GM21529 (cell line): Measurements from ENCODE around the gene GCNT1.
"Not testable (repeated sequence)": the region's sequence is repeated elsewhere in the genome, so short reads cannot be mapped to it uniquely, and the experiment has no call there.

Experiments used
- ATAC-seq: cut with Tn5 transposase; IDR thresholded peaks from one replicate; pipeline ENCODE4 v1.9.1; 2021; ENCODE audit not compliant: unreplicated experiment

Gene GCNT1

GRCh38 chr9:76441551-76442322, 17.2 kb upstream of the GCNT1 start:
- ATAC-seq, result peak; percentile 61

GRCh38 chr9:76443887-76444286, 15.1 kb upstream of the GCNT1 start:
- ATAC-seq, result no peak

- ATAC-seq, result no peak
Measured at GRCh38 chr9:76444322-76444929, 14.6 kb upstream of the GCNT1 start.

- ATAC-seq, result no peak
Measured at GRCh38 chr9:76445976-76446375, 13.0 kb upstream of the GCNT1 start.

GRCh38 chr9:76448501-76448900, 10.5 kb upstream of the GCNT1 start:
- ATAC-seq, result no peak

- ATAC-seq, result no peak
Measured at GRCh38 chr9:76451234-76451633, 7.7 kb upstream of the GCNT1 start.

DNA sequence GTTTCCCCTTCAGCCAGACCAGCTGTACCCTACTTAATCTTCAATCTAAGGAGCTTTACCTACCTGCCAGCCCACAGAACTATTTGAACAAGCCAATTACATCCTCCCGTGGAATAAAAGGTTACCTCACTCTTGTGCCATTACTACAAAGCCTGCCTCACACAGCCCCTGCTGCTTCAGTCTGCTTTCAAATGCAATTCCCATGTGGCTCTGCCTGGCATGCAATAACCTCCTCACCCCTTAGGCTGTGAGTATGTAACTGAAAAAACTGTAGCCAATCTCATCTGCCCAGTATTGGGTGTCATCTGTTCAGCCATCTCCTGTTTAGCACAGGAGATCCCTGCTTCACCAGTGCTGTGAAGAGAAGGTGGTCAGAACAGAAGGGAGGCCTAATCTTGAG, 6.1 kb upstream of the GCNT1 start:
- no peak for ATAC-seq

- ATAC-seq, result no peak
Measured at GRCh38 chr9:76453785-76454184, 5.2 kb upstream of the GCNT1 start.

DNA sequence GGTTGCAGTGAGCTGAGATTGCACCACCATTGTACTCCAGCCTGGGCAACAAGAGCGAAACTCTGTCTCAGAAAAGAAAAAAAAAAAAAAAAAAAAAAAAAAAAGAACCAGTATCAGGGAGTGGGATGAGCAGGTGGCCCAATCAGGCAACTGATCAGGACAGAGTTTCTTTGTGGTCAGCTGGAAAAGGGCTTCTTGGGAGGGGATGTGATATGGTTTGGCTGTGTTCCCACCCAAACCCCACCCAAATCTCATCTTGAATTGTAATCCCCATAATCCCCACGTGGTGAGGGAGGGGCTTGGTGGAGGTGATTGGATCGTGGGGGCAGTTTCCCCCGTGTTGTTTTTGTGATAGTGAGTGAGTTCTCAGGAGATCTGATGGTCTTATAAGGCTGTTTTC, 4.7 kb upstream of the GCNT1 start:
- ATAC-seq, result no peak

DNA sequence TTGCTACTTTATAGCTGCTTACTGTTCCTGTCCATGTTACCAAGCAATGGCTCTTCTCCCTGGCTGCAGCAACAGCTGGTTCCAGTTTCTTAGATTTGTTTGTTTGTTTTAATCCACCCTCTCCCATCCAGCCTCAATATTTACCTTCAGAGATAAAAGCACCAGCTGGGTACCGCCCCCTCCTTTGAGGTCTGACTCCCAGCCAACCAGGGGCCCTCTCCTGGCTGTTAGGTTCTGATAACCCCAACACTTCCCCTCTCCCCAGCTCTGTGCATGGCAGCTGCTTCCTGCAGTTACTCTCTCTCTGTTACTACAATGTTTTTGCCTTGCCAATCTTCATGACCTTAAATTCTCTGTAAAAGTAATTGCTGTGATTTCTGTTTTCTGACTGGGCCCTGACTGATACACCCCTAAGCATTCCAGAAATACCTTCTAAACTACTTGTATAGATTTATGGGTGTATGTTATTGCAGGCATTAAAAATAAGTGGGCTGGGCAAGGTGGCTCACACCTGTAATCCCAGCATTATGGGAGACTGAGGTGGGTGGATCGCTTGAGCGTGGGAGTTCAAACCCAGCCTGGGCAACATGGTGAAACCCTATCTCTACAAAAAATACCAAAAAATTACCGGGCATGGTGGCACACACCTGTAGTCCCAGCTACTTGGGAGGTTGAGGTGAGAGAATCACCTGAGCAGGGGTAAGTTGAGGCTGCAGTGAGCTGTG, 2.6 kb upstream of the GCNT1 start:
- ATAC-seq, result peak; percentile 36

GRCh38 chr9:76459694-76460635, 983 bp downstream of the GCNT1 start:
- no peak for ATAC-seq

- no peak for ATAC-seq
Measured at GRCh38 chr9:76462126-76462525, 3.1 kb downstream of the GCNT1 start.

DNA sequence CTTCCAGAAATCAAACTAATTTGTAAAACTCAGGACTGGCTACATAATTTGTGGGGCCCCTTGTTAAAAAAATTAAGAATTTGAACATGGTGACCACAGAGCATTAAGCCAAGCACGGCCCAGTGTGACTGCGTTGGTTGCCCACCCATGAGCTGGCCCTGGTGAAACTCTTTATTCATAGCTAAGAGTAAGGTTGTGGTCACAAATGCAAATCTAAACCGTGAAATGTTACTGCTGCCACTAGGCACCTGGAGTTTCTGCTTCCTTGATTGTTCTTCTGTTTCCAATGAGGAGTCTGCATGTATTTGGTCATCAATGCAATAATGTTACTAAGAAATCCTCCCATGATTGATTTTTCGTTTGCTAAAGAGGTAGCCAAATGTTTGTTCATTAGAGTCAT, 4.2 kb downstream of the GCNT1 start:
- ATAC-seq, result peak; percentile 45

DNA sequence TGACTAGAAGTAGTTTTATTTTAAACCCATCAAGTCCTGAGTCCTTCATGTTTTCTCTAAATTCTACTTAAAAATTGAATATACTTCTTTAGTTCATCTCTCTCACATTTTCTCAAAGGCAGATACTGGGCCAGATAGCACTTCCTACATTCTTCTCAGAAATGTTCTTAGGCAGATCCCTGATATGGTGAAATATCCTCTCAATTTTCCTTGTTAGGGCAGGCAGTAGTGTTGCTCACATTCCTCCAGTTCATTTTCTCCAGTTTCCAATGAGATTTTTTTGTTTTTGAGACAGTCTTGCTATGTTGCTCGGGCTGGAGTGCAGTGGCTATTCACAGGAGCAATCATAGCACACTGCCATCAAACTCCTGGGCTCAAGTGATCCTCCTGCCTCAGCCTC, 5.7 kb downstream of the GCNT1 start:
- ATAC-seq, result no peak

DNA sequence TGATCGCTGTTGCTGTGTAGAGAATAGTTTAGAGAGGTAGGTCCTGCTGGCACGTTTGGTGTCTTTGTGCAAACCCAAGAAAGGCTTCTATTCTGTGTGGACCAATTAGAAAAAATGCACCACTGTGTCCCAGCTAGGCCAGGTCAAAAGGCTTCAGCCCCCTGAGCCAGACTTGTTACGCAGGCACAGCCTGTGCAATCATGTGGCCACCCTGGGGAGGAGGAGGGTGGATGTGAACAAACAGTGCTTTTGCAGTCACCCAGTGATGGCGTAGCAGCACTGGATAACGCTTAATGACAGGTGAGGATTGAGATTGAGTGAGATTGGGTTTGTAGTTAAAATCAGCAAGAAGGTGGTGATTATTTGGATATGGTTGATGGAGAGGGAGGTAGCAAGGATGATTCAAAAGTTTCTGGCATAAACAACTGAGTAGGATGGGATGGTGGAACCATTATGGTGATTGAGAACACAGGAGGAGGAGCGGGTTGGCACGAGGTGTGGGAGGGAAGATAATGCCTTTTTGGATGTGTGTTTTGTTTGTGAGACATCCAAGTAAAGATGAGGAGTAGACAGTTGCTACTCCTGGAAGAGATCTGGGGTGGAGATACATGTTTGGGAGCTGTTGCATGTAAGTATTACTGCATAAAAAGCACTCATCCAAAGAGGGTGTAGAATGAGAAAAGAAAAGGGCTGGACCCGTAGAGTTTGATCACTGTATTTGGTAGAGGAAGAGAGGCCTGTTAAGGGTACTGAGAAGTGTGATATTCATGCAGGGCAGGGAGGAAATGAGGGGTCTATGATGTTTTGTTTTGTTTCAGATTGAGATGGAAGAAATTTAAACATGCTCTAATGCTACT, 6.7 kb downstream of the GCNT1 start:
- no peak for ATAC-seq

- no peak for ATAC-seq
Measured at GRCh38 chr9:76466299-76466605, 7.3 kb downstream of the GCNT1 start.

GRCh38 chr9:76474419-76474818, 15.4 kb downstream of the GCNT1 start:
- no peak for ATAC-seq

DNA sequence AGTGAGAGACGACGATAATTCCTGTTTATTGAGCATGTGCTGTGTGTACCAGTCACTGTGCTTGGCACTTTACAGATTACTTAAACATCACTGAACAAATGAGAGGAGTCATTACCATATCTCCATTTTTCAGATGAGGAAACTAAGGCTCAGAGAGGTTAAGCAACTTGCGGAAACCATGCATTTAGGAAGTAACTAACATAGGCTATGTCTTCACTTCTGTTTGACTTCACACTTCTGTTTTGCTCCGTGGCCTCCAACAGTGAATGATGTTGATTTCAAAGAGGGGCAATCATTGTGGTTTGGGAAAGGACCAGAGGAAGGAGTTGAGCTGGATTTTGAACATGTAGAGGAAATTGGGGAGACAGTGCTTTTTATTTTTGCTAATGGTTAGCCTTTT, 16.7 kb downstream of the GCNT1 start:
- no peak for ATAC-seq

DNA sequence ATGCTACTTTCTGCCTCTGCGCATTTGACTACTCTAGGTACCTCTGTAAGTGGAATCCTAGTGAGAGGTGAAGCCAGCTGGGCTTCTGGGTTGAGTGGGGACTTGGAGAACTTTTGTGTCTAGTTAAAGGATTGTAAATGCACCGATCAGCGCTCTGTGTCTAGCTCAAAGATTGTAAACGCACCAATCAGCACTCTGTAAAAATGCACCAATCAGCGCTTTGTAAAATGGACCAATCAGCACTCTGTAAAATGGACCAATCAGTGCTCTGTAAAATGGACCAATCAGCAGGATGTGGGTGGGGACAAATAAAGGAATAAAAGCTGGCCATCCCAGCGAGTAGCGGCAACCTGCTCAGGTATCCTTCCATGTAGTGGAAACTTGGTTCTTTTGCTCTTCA, 18.8 kb downstream of the GCNT1 start:
- ATAC-seq, result not testable (repeated sequence)

DNA sequence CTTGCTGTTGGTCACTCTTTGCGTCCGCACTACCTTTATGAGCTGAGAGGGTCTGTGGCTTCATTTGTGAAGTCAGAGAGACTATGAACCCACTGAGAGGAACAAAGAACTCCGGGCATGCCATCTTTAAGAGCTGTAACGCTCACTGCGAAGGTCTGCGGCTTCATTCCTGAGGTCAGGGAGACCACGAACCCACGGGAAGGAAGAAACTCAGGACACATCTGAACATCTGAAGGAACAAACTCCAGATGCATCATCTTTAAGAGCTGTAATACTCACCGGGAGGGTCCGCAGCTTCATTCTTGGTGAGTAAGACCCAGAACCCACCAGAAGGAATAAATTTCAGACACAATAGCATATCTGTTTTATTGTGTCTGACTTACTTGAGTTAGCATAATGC, 19.2 kb downstream of the GCNT1 start:
- no peak for ATAC-seq
